ENCODE results near the gene DHX35.

- TF ChIP-seq EZH2phosphoT487 (IDR thresholded peaks at IDR 0.05; ENCODE audit: borderline replicate concordance, low read length) (no peak), CTCF (IDR thresholded peaks at IDR 0.05; ENCODE audit: low read depth, low read length, poor library complexity, severe bottlenecking) (no peak)
Observed at GRCh38 chr20:39010496-39010895, 48.4 kb downstream of the DHX35 start.

Data from DOHH2 (cell line).